ENCODE measurements around the gene PLA2G2F.

- peak in 2 of 5 experiments; percentile 54 to 65 for TF ChIP-seq CTCF (IDR thresholded peaks at IDR 0.05)
- TF ChIP-seq POLR2AphosphoS5 (IDR thresholded peaks at IDR 0.05), result peak; percentile 16 to 65 (median 60)
These were observed 48.1 kb downstream of the PLA2G2F start for GRCh38 chr1:20187103-20187812.

All from transverse colon (tissue), 4 donors.